ENCODE measurements around the gene TMEM143.

Gene TMEM143

GRCh38 chr19:48398375-48399235 lies 34.9 kb upstream of the TMEM143 start:
- Histone ChIP-seq H3K9me3 (ENCODE audit: insufficient read depth, low read length, severe bottlenecking) (no peaks in the 10 kb centered on the region), H3K4me2 (ENCODE audit: insufficient read depth, low read length) (no peak overlapping the region), H2AFZ (ENCODE audit: low read depth, low read length) (no peak overlapping the region), H3K27me3 (ENCODE audit: insufficient read depth, low read length, poor library complexity) (peaks cover 38% of the 10 kb centered on the region), H3K4me1 (ENCODE audit: insufficient read depth, low read length) (0 out of 2 replicates have a peak, but pooled peaks cover 4% of the 10 kb centered on the region), H3K36me3 (ENCODE audit: insufficient read depth, low read length) (no peaks in the 10 kb centered on the region), H3K27ac (ENCODE audit: low read length) (no peak overlapping the region), H3K9ac (ENCODE audit: low read depth, low read length) (no peak overlapping the region), H4K20me1 (ENCODE audit: insufficient read depth, low read length) (no peaks in the 10 kb centered on the region), H3K79me2 (ENCODE audit: insufficient read depth, low read length) (no peaks in the 10 kb centered on the region), H3K4me3 (ENCODE audit: low read depth in 1 of 2, low read length in 2 of 2) (no peak overlapping the region)
- DNase-seq (no peak), ATAC-seq (ENCODE audit: insufficient read depth, low read depth) (no peak)
- TF ChIP-seq EZH2 (IDR thresholded peaks at IDR 0.05; ENCODE audit: borderline replicate concordance, low read depth, low read length, severe bottlenecking): no peak
- TF ChIP-seq, protein P1, sequence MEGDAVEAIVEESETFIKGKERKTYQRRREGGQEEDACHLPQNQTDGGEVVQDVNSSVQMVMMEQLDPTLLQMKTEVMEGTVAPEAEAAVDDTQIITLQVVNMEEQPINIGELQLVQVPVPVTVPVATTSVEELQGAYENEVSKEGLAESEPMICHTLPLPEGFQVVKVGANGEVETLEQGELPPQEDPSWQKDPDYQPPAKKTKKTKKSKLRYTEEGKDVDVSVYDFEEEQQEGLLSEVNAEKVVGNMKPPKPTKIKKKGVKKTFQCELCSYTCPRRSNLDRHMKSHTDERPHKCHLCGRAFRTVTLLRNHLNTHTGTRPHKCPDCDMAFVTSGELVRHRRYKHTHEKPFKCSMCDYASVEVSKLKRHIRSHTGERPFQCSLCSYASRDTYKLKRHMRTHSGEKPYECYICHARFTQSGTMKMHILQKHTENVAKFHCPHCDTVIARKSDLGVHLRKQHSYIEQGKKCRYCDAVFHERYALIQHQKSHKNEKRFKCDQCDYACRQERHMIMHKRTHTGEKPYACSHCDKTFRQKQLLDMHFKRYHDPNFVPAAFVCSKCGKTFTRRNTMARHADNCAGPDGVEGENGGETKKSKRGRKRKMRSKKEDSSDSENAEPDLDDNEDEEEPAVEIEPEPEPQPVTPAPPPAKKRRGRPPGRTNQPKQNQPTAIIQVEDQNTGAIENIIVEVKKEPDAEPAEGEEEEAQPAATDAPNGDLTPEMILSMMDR (IDR thresholded peaks at IDR 0.05; ENCODE audit: borderline replicate concordance, extremely low read depth, low read length, poor library complexity, severe bottlenecking): no peak

- H3K27ac ChIP-seq (ENCODE audit: low read length): no peak overlapping the region
- no peaks in the 10 kb centered on the region for H3K36me3 ChIP-seq (ENCODE audit: insufficient read depth, low read length)
- H3K9me3 ChIP-seq (ENCODE audit: insufficient read depth, low read length, severe bottlenecking): no peaks in the 10 kb centered on the region
- 0 out of 2 replicates have a peak, but pooled peaks cover 4% of the 10 kb centered on the region for H3K4me1 ChIP-seq (ENCODE audit: insufficient read depth, low read length)
- no peak for DNase-seq
- no peak overlapping the region for H3K9ac ChIP-seq (ENCODE audit: low read depth, low read length)
- no peak for TF ChIP-seq EZH2 (IDR thresholded peaks at IDR 0.05; ENCODE audit: borderline replicate concordance, low read depth, low read length, severe bottlenecking)
- no peak overlapping the region for H3K4me3 ChIP-seq (ENCODE audit: low read depth in 1 of 2, low read length in 2 of 2)
- H3K27me3 ChIP-seq (ENCODE audit: insufficient read depth, low read length, poor library complexity): peaks cover 43% of the 10 kb centered on the region
- H3K4me2 ChIP-seq (ENCODE audit: insufficient read depth, low read length): no peak overlapping the region
- no peaks in the 10 kb centered on the region for H4K20me1 ChIP-seq (ENCODE audit: insufficient read depth, low read length)
- ATAC-seq (ENCODE audit: insufficient read depth, low read depth): no peak
- H2AFZ ChIP-seq (ENCODE audit: low read depth, low read length): no peak overlapping the region
- no peaks in the 10 kb centered on the region for H3K79me2 ChIP-seq (ENCODE audit: insufficient read depth, low read length)
Observed at GRCh38 chr19:48398102-48398374, 34.3 kb upstream of the TMEM143 start.

DNA sequence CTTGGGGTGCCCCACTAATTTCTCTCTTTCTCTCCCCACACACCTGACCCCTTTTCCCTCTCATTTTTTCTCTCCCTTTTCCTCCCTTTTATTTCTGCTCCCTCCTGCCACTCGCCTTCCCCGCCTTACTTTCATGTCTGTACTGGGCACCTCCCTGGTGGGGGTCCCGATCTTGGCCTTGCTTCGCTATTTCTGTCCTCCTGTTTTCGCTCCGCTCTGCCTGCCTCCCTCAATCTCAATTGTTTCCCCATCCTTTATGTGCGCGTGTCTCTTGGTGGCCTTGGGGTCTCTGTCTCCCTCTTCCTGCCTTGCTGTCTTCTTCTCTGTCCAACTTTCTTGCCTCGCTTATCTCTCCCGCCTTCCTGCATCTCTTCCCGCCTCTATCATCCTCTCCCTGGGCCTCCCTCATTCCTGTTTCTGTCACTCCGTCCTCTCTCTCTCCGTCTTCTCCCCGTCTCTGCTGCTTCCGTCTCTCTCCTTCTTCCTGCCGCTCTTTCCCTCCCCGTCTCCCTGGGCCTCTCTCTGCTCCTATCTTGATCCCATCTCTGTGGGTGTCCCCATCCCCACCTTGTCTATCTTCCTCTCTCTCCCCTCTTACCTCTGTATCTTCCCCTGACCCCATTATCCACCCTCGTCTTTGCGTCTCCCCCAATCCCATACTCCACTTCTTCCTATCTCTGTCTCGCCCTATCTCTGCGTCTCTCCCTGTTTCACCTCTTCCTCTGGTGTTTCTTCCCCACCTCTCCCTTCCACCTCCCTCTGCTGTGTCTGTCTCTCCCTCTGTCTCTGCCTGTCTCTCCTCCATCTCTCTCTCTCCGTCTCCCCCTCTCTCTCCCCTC lies 33.7 kb upstream of the TMEM143 start:
- no peak overlapping the region for H3K9ac ChIP-seq (ENCODE audit: low read depth, low read length)
- peaks cover 45% of the 10 kb centered on the region for H3K27me3 ChIP-seq (ENCODE audit: insufficient read depth, low read length, poor library complexity)
- no peak for DNase-seq

More for the DNA sequence above, 33.7 kb upstream of the TMEM143 start:
- no peaks in the 10 kb centered on the region for H4K20me1 ChIP-seq (ENCODE audit: insufficient read depth, low read length)
- no peak overlapping the region; the same call in 1 of the 2 replicates for H2AFZ ChIP-seq (ENCODE audit: low read depth, low read length)
- H3K27ac ChIP-seq (ENCODE audit: low read length): no peak overlapping the region
- no peaks in the 10 kb centered on the region for H3K79me2 ChIP-seq (ENCODE audit: insufficient read depth, low read length)
- TF ChIP-seq, protein P1 (IDR thresholded peaks at IDR 0.05; ENCODE audit: borderline replicate concordance, extremely low read depth, low read length, poor library complexity, severe bottlenecking): no peak
- H3K4me2 ChIP-seq (ENCODE audit: insufficient read depth, low read length): no peak overlapping the region
- H3K36me3 ChIP-seq (ENCODE audit: insufficient read depth, low read length): no peaks in the 10 kb centered on the region
- H3K9me3 ChIP-seq (ENCODE audit: insufficient read depth, low read length, severe bottlenecking): no peaks in the 10 kb centered on the region
- 0 out of 2 replicates have a peak, but pooled peaks cover 4% of the 10 kb centered on the region for H3K4me1 ChIP-seq (ENCODE audit: insufficient read depth, low read length)
- no peak for ATAC-seq (ENCODE audit: insufficient read depth, low read depth)
- no peak overlapping the region for H3K4me3 ChIP-seq (ENCODE audit: low read depth in 1 of 2, low read length in 2 of 2)

Measured in DND-41 (cell line).